ENCODE data around the gene THAP8. TPM values are rescaled to one million over a fixed set of nuclear protein-coding genes. Genes with fewer than 3 reads are reported as not detected.

THAP8 gene
- total RNA-seq, 1 donor from 2014 or later, result 9.4 TPM

- no peak overlapping the region for H3K27ac Mint-ChIP-seq (ENCODE audit: unreplicated experiment)
- peaks cover 27% of the 10 kb centered on the region for H3K27me3 Mint-ChIP-seq (ENCODE audit: low read depth)
- peak overlapping the region; percentile 69 for H3K4me3 Mint-ChIP-seq
Observed at GRCh38 chr19:35992907-35993765, 60.9 kb downstream of the THAP8 start.

GRCh38 chr19:35991731-35992450, 62.2 kb downstream of the THAP8 start:
- no peaks in the 10 kb centered on the region for H3K36me3 Mint-ChIP-seq (ENCODE audit: low read depth)
- H3K9me3 Mint-ChIP-seq, result no peaks in the 10 kb centered on the region
- H3K4me3 Mint-ChIP-seq, result peak overlapping the region; percentile 66
- no peak for DNase-seq (ENCODE audit: low read depth, low spot score)
- TF ChIP-seq CTCF (conservative IDR thresholded peaks at IDR 0.05), result no peak
- no peak overlapping the region for H3K27ac Mint-ChIP-seq (ENCODE audit: unreplicated experiment)
- H3K27me3 Mint-ChIP-seq (ENCODE audit: low read depth), result peaks cover 38% of the 10 kb centered on the region
- peaks cover 18% of the 10 kb centered on the region for H3K4me1 Mint-ChIP-seq

More at GRCh38 chr19:35992907-35993765, 60.9 kb downstream of the THAP8 start:
- TF ChIP-seq CTCF (conservative IDR thresholded peaks at IDR 0.05), result no peak
- H3K9me3 Mint-ChIP-seq, result no peaks in the 10 kb centered on the region
- peaks cover 18% of the 10 kb centered on the region for H3K4me1 Mint-ChIP-seq
- H3K36me3 Mint-ChIP-seq (ENCODE audit: low read depth), result no peaks in the 10 kb centered on the region
- DNase-seq (ENCODE audit: low read depth, low spot score), result no peak

GRCh38 chr19:35990771-35991730, 63.0 kb downstream of the THAP8 start:
- H3K4me1 Mint-ChIP-seq, result peaks cover 16% of the 10 kb centered on the region
- no peaks in the 10 kb centered on the region for H3K36me3 Mint-ChIP-seq (ENCODE audit: low read depth)
- peak overlapping the region; percentile 44 for H3K4me3 Mint-ChIP-seq
- DNase-seq (ENCODE audit: low read depth, low spot score), result no peak
- peaks cover 47% of the 10 kb centered on the region for H3K27me3 Mint-ChIP-seq (ENCODE audit: low read depth)
- H3K27ac Mint-ChIP-seq (ENCODE audit: unreplicated experiment), result no peak overlapping the region
- no peaks in the 10 kb centered on the region for H3K9me3 Mint-ChIP-seq
- no peak for TF ChIP-seq CTCF (conservative IDR thresholded peaks at IDR 0.05)

GRCh38 chr19:35990156-35990555, 63.9 kb downstream of the THAP8 start:
- Mint-ChIP-seq H3K9me3 (no peaks in the 10 kb centered on the region), H3K4me1 (peaks cover 11% of the 10 kb centered on the region), H3K27me3 (ENCODE audit: low read depth) (peaks cover 56% of the 10 kb centered on the region), H3K4me3 (peak overlapping the region; percentile 32), H3K36me3 (ENCODE audit: low read depth) (no peaks in the 10 kb centered on the region), H3K27ac (ENCODE audit: unreplicated experiment) (no peak overlapping the region)
- TF ChIP-seq CTCF (conservative IDR thresholded peaks at IDR 0.05), result no peak
- DNase-seq (ENCODE audit: low read depth, low spot score), result no peak

GRCh38 chr19:35988824-35989223, 65.3 kb downstream of the THAP8 start:
- Mint-ChIP-seq H3K27ac (ENCODE audit: unreplicated experiment) (no peak overlapping the region), H3K9me3 (no peaks in the 10 kb centered on the region), H3K36me3 (ENCODE audit: low read depth) (no peaks in the 10 kb centered on the region), H3K4me1 (peaks cover 7% of the 10 kb centered on the region), H3K4me3 (no peak overlapping the region), H3K27me3 (ENCODE audit: low read depth) (peaks cover 67% of the 10 kb centered on the region)
- no peak for DNase-seq (ENCODE audit: low read depth, low spot score)
- no peak for TF ChIP-seq CTCF (conservative IDR thresholded peaks at IDR 0.05)

Measured in neural crest cell (in vitro differentiated cells).